Activated CD4-positive, alpha-beta T cell treated with anti-CD3 and anti-CD28 coated beads, Interleukin-2, amount 10 ng/mL, durations not matched to agents 24 days and 14 days (primary cell): ENCODE measurements around the gene PGM2. TPM values are rescaled to one million over a fixed set of nuclear protein-coding genes. Genes with fewer than 3 reads are reported as not detected.

ENCODE experiments used
- DNase-seq: peaks from one replicate; pipeline ENCODE4 v3.0.0; 2022
- H3K27ac Mint-ChIP-seq: one replicate; pipeline ENCODE4 v1.8.0; 2022; ENCODE audit warnings: mild to moderate bottlenecking, mixed read lengths
- H3K27me3 Mint-ChIP-seq: one replicate; pipeline ENCODE4 v1.8.0; 2022; ENCODE audit warnings: mixed read lengths
- H3K36me3 Mint-ChIP-seq: one replicate; pipeline ENCODE4 v1.8.0; 2022; ENCODE audit warnings: low read depth, mild to moderate bottlenecking, mixed read lengths
- H3K4me1 Mint-ChIP-seq: one replicate; pipeline ENCODE4 v1.8.0; 2021; ENCODE audit warnings: mixed read lengths
- H3K4me3 Mint-ChIP-seq: one replicate; pipeline ENCODE4 v1.8.0; 2022; ENCODE audit warnings: mild to moderate bottlenecking, moderate library complexity, mixed read lengths
- H3K9me3 Mint-ChIP-seq: one replicate; pipeline ENCODE4 v1.8.0; 2021; ENCODE audit warnings: mixed read lengths
- intact Hi-C: fragments of 100-400 bp; cut with micrococcal nuclease; formaldehyde crosslinking; loops from one replicate; pipeline ENCODE4 v1.15.1; 2023
- total RNA-seq: library from RNA; stranded (reverse); gene quantifications from 2 replicates; pipeline ENCODE4 v1.2.3, GENCODE V29; 2022

The PGM2 gene
- total RNA-seq, 1 donor from 2014 or later = 53.4 TPM

- H3K36me3 Mint-ChIP-seq = peaks cover 46% of the 10 kb centered on the region
- no peak overlapping the region for H3K4me3 Mint-ChIP-seq
- no peaks in the 10 kb centered on the region for H3K9me3 Mint-ChIP-seq
- H3K27ac Mint-ChIP-seq = no peak overlapping the region
- no peaks in the 10 kb centered on the region for H3K4me1 Mint-ChIP-seq
- no peak for DNase-seq
- no peaks in the 10 kb centered on the region for H3K27me3 Mint-ChIP-seq
- intact Hi-C loops = no loop called here
Observed at GRCh38 chr4:37858112-37858511, 31.6 kb downstream of the PGM2 start.

- peaks cover 46% of the 10 kb centered on the region for H3K36me3 Mint-ChIP-seq
- no peak for DNase-seq
- no peak overlapping the region for H3K27ac Mint-ChIP-seq
- intact Hi-C loops = no loop called here
- H3K9me3 Mint-ChIP-seq = no peaks in the 10 kb centered on the region
- no peaks in the 10 kb centered on the region for H3K4me1 Mint-ChIP-seq
- H3K27me3 Mint-ChIP-seq = no peaks in the 10 kb centered on the region
- H3K4me3 Mint-ChIP-seq = no peak overlapping the region
Observed at GRCh38 chr4:37858872-37859271, 32.4 kb downstream of the PGM2 start.

- Mint-ChIP-seq H3K9me3 (no peaks in the 10 kb centered on the region), H3K36me3 (peaks cover 41% of the 10 kb centered on the region), H3K27ac (no peak overlapping the region), H3K4me1 (no peaks in the 10 kb centered on the region), H3K4me3 (no peak overlapping the region), H3K27me3 (no peaks in the 10 kb centered on the region)
- intact Hi-C loops = no loop called here
- DNase-seq = no peak
Observed at GRCh38 chr4:37860266-37860665, 33.8 kb downstream of the PGM2 start.

- Mint-ChIP-seq H3K9me3 (no peaks in the 10 kb centered on the region), H3K27me3 (no peaks in the 10 kb centered on the region), H3K4me3 (no peak overlapping the region), H3K36me3 (peaks cover 51% of the 10 kb centered on the region), H3K27ac (no peak overlapping the region), H3K4me1 (no peaks in the 10 kb centered on the region)
- intact Hi-C loops = no loop called here
- no peak for DNase-seq
Observed at GRCh38 chr4:37862961-37863360, 36.5 kb downstream of the PGM2 start.

GRCh38 chr4:37864786-37865185 is 38.3 kb downstream of the PGM2 start:
- H3K36me3 Mint-ChIP-seq = peaks cover 49% of the 10 kb centered on the region

GRCh38 chr4:37865450-37865849 is 39.0 kb downstream of the PGM2 start:
- H3K36me3 Mint-ChIP-seq = peaks cover 49% of the 10 kb centered on the region
- intact Hi-C loops = no loop called here

More at GRCh38 chr4:37864786-37865185, 38.3 kb downstream of the PGM2 start:
- Mint-ChIP-seq H3K27ac (no peak overlapping the region), H3K9me3 (no peaks in the 10 kb centered on the region), H3K4me1 (no peaks in the 10 kb centered on the region), H3K27me3 (no peaks in the 10 kb centered on the region), H3K4me3 (no peak overlapping the region)
- no peak for DNase-seq
- intact Hi-C loops = no loop called here

GRCh38 chr4:37867102-37867501 is 40.6 kb downstream of the PGM2 start:
- H3K4me3 Mint-ChIP-seq = no peak overlapping the region
- peaks cover 3% of the 10 kb centered on the region for H3K4me1 Mint-ChIP-seq
- H3K27me3 Mint-ChIP-seq = no peaks in the 10 kb centered on the region
- no peaks in the 10 kb centered on the region for H3K9me3 Mint-ChIP-seq
- no peak for DNase-seq
- intact Hi-C loops = no loop called here
- no peak overlapping the region for H3K27ac Mint-ChIP-seq
- H3K36me3 Mint-ChIP-seq = peaks cover 44% of the 10 kb centered on the region

More at GRCh38 chr4:37865450-37865849, 39.0 kb downstream of the PGM2 start:
- H3K27me3 Mint-ChIP-seq = no peaks in the 10 kb centered on the region
- H3K4me3 Mint-ChIP-seq = no peak overlapping the region
- H3K4me1 Mint-ChIP-seq = no peaks in the 10 kb centered on the region
- H3K9me3 Mint-ChIP-seq = no peaks in the 10 kb centered on the region
- no peak for DNase-seq
- no peak overlapping the region for H3K27ac Mint-ChIP-seq

- intact Hi-C loops = no loop called here
- DNase-seq = no peak
- no peaks in the 10 kb centered on the region for H3K27me3 Mint-ChIP-seq
- H3K4me1 Mint-ChIP-seq = peaks cover 12% of the 10 kb centered on the region
- no peak overlapping the region for H3K27ac Mint-ChIP-seq
- H3K4me3 Mint-ChIP-seq = no peak overlapping the region
- no peaks in the 10 kb centered on the region for H3K9me3 Mint-ChIP-seq
- H3K36me3 Mint-ChIP-seq = peaks cover 37% of the 10 kb centered on the region
Observed at GRCh38 chr4:37868238-37868637, 41.8 kb downstream of the PGM2 start.

- Mint-ChIP-seq H3K36me3 (peaks cover 18% of the 10 kb centered on the region), H3K27ac (no peak overlapping the region)
- intact Hi-C loops = loop anchor here (2.0 to 5.0 kb wide), 2 partner anchors 18 to 45 kb away; partner anchors contain the start of genes PGM2 and TBC1D1
Observed at GRCh38 chr4:37872310-37872988, 46.0 kb downstream of the PGM2 start.

GRCh38 chr4:37873386-37873785 is 46.9 kb downstream of the PGM2 start:
- DNase-seq = no peak
- H3K27me3 Mint-ChIP-seq = no peaks in the 10 kb centered on the region
- intact Hi-C loops = loop anchor here (2.0 to 5.0 kb wide), 2 partner anchors 17 to 46 kb away; partner anchors contain the start of genes PGM2 and TBC1D1
- H3K4me1 Mint-ChIP-seq = peaks cover 14% of the 10 kb centered on the region
- no peak overlapping the region for H3K4me3 Mint-ChIP-seq
- no peak overlapping the region for H3K27ac Mint-ChIP-seq
- H3K36me3 Mint-ChIP-seq = peaks cover 11% of the 10 kb centered on the region
- no peaks in the 10 kb centered on the region for H3K9me3 Mint-ChIP-seq

More at GRCh38 chr4:37872310-37872988, 46.0 kb downstream of the PGM2 start:
- H3K9me3 Mint-ChIP-seq = no peaks in the 10 kb centered on the region
- no peaks in the 10 kb centered on the region for H3K27me3 Mint-ChIP-seq
- no peak overlapping the region for H3K4me3 Mint-ChIP-seq
- DNase-seq = no peak
- H3K4me1 Mint-ChIP-seq = peaks cover 14% of the 10 kb centered on the region

GRCh38 chr4:37876156-37876555 is 49.7 kb downstream of the PGM2 start:
- H3K27ac Mint-ChIP-seq = no peak overlapping the region
- intact Hi-C loops = no loop called here
- H3K27me3 Mint-ChIP-seq = no peaks in the 10 kb centered on the region
- H3K4me1 Mint-ChIP-seq = peaks cover 16% of the 10 kb centered on the region
- no peaks in the 10 kb centered on the region for H3K9me3 Mint-ChIP-seq
- no peak overlapping the region for H3K4me3 Mint-ChIP-seq
- DNase-seq = no peak
- H3K36me3 Mint-ChIP-seq = peaks cover 2% of the 10 kb centered on the region

GRCh38 chr4:37879365-37879764 is 52.9 kb downstream of the PGM2 start:
- Mint-ChIP-seq H3K9me3 (no peaks in the 10 kb centered on the region), H3K4me1 (peaks cover 5% of the 10 kb centered on the region), H3K27me3 (peaks cover 11% of the 10 kb centered on the region), H3K36me3 (no peaks in the 10 kb centered on the region), H3K4me3 (no peak overlapping the region), H3K27ac (no peak overlapping the region)
- intact Hi-C loops = no loop called here
- DNase-seq = no peak

- Mint-ChIP-seq H3K4me1 (peaks cover 17% of the 10 kb centered on the region), H3K27me3 (peaks cover 13% of the 10 kb centered on the region), H3K9me3 (no peaks in the 10 kb centered on the region), H3K4me3 (no peak overlapping the region), H3K36me3 (no peaks in the 10 kb centered on the region), H3K27ac (no peak overlapping the region)
- intact Hi-C loops = no loop called here
- no peak for DNase-seq
Observed at GRCh38 chr4:37881811-37882210, 55.3 kb downstream of the PGM2 start.

GRCh38 chr4:37882665-37883296 is 56.3 kb downstream of the PGM2 start:
- no peaks in the 10 kb centered on the region for H3K9me3 Mint-ChIP-seq
- no peak overlapping the region for H3K4me3 Mint-ChIP-seq
- H3K36me3 Mint-ChIP-seq = no peaks in the 10 kb centered on the region
- intact Hi-C loops = no loop called here
- H3K27me3 Mint-ChIP-seq = peaks cover 13% of the 10 kb centered on the region
- no peak for DNase-seq
- H3K27ac Mint-ChIP-seq = no peak overlapping the region
- peaks cover 17% of the 10 kb centered on the region for H3K4me1 Mint-ChIP-seq
